Cardiac septum (tissue), 1 donor: ENCODE data around the gene RABGEF1. TPM values are rescaled to one million over a fixed set of nuclear protein-coding genes. Genes with fewer than 3 reads are reported as not detected.
"Not testable (repeated sequence)": the region's sequence is repeated elsewhere in the genome, so short reads cannot be mapped to it uniquely, and the experiment has no call there.

Source experiments
- DNase-seq: peaks from one replicate; pipeline ENCODE4 v3.0.0-alpha.2; 2020; ENCODE audit warnings: low spot score
- intact Hi-C: fragments of 100-400 bp; cut with DNase I; formaldehyde crosslinking; loops from one replicate; pipeline ENCODE4 v1.14.0; 2022
- total RNA-seq: library from RNA; stranded (reverse); fragmentation: NEBNext Ultra II Directional; extraction: Animal tissue kit (Norgen Biotek cat#: 25700); gene quantifications from one replicate; pipeline ENCODE4 v1.2.1, GENCODE V29; 2021
- donor health status: DM: no; HTN: no; CAD: no.

The RABGEF1 gene
- total RNA-seq, 1 donor from 2014 or later: 19.1 TPM

DNA sequence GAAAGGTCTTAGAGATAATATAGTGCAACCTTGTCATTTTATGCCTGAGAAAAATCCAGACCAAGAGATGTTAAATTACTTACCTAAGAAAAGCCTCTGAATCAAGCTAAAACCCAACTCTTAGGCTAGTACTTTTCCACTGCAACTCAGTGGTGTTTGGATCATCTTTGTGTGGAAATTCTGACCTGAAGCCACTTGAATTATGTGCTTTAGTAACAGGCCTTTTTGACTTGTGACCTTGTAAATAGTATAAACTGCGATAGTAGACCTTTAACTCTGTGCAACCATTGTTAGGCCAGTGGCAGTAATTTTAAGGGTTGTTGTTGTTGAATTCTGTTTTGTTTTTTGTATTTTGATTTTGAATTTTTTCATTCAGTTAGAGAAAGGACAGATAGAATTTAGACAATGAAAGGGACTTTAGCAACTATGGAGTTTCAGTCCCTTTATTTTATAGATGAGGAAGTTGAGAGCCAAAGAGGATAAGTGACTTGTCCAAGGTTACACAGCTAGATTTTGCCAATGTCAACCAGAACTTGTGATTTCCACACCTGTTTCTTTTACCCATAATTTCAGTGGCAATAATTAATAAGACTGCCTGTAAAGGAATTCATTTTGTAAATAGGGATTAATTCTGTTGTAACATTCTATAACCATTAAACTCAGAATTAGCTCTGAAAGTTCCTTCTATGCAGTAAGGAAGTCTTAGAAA, 43.5 kb downstream of the RABGEF1 start:
- intact Hi-C loops, DNase-seq: not testable (repeated sequence)

DNA sequence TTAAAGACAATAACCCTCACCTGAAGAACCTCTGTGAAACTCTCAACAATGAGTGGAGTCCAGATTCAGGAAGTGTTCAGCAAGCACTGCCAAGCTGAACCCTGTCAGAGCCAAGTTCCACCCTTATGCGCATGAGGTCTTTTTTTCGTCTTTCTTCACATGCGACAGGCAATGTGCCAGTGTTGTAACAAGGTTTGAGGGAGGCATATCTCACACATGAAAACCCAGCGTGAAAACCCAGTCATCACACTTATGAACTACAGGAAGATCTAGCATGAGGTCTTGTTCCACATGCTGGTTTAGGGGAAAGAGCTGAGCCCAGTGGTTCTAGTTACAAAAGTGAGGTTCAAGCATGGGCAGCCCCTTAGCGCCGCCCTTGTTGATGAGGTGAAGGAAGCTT, 49.7 kb downstream of the RABGEF1 start:
- no peak for DNase-seq
- intact Hi-C loops: no loop called here

GRCh38 chr7:66790725-66791124, 50.2 kb downstream of the RABGEF1 start:
- intact Hi-C loops: no loop called here
- no peak for DNase-seq

DNA sequence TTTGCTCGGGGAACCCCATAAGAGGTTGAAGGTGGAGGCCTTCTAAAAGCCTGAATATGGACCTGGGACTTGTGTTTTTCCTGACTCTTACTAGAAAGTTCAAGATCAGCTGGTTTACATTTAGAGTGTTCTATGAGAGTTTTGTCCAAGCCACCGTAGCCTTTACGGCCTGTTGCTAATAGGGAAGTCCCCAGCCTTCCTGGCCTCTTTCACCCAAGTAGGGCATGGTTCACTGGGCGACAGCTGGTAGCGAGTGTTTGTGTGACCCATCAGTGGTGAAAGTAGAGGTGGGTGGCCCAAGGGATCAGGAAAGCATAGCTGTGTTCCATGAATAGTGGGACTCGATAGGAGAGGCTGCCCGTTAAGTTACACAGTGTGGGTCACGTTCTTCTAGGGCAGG, 60.1 kb downstream of the RABGEF1 start:
- intact Hi-C loops: no loop called here
- no peak for DNase-seq

GRCh38 chr7:66804001-66804400, 63.5 kb downstream of the RABGEF1 start:
- intact Hi-C loops: no loop called here
- no peak for DNase-seq

DNA sequence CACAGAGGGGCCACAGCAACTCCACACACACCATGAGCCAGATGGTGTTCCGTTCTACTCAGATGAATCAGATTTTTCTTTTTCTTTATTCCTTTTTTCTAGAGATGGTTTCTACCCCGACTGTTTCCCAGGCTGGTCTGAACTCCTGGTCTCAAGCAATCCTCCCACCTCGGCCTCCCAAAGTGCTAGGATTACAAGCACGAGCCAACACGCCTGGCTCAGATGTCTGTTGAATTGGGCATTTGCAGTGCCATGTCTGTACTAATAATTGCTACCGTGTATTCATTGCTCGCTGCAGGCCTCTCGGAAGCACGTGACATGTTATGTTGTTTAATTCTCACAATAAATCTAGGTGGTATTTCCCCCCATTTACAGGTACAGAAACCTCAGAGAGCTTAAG, 67.2 kb downstream of the RABGEF1 start:
- peak; percentile 22 for DNase-seq
- intact Hi-C loops: no loop called here

GRCh38 chr7:66810716-66811115, 70.2 kb downstream of the RABGEF1 start:
- no peak for DNase-seq
- intact Hi-C loops: no loop called here

DNA sequence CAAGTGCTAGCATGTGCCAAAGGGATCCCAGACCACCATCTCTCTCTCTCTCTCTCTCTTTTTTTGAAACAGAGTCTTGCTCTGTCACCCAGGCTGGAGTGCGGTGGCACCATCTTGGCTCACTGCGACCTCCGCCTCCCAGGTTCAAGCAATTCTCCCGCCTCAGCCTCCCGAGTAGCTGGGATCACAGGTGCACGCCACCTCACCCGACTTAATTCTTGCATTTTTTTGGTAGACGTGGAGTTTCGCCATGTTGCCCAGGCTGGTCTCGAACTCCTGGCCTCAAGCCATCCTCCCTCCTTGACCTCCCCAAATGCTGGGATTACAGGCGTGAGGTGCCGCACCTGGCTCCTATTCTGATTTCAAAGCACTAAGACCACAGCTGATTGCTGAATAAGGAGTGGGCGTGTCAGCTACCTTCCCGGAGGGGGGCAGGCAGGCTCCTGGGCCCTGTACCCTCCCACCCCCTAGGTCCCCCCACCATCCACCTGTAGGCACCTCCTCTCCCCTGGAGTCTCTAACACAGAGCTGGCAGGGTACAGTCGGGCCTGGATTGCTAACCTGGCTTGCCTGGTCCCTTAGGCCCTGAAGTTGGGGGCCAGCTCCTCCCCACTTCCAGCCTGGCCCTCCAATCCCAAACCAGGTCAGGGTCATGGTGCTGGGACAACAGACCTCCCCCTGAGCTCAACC, 74.8 kb downstream of the RABGEF1 start:
- peak; percentile 41 for DNase-seq
- intact Hi-C loops: not testable (repeated sequence)

DNA sequence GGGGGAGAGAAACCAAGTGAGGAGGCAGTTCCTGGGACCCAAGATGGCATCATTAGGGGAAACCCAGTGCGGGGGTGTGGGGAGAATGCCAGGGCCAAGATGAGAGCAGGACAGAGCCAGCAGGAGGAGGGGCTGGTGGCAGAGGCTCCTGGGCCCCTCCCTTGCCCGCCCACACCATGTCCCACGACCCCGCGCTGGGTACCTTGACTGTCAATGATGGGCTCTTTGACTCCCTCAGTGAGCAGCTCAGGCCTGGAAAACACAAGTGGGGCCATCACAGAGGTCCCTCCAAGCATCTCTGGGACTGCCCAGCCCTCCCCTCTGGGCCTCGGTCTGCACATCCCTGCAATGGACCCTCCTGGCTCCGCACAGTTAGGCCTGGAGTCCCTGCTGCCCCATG, 75.4 kb downstream of the RABGEF1 start:
- intact Hi-C loops: no loop called here
- DNase-seq: peak; percentile 49

GRCh38 chr7:66816658-66817057, 76.1 kb downstream of the RABGEF1 start:
- DNase-seq: peak; percentile 6
- intact Hi-C loops: not testable (repeated sequence)

- intact Hi-C loops: not testable (repeated sequence)
- DNase-seq: peak; percentile 38
These were observed 76.8 kb downstream of the RABGEF1 start for GRCh38 chr7:66817208-66817795.

- intact Hi-C loops: not testable (repeated sequence)
- DNase-seq: peak; percentile 26
These were observed 77.4 kb downstream of the RABGEF1 start for GRCh38 chr7:66817956-66818355.

DNA sequence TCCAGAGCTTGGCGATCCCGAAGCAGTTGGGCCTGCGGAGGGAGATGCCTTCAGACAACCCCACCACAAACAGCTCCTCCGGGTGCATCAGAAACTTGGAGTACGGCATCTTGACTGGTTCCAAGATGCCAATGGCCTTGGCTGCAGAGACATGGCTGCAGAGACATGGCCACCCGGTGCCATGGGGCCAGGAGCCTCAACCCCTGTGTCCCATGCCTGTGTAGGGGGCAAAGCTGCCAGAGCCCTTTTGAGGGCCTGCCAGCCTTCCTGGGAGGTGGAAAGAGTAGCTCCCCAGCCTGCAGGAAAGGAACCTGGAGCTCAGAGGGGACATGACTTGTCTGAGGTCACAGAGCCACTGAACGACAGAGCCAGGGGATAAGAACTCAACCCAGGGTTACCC, 83.5 kb downstream of the RABGEF1 start:
- intact Hi-C loops: no loop called here
- DNase-seq: no peak

DNA sequence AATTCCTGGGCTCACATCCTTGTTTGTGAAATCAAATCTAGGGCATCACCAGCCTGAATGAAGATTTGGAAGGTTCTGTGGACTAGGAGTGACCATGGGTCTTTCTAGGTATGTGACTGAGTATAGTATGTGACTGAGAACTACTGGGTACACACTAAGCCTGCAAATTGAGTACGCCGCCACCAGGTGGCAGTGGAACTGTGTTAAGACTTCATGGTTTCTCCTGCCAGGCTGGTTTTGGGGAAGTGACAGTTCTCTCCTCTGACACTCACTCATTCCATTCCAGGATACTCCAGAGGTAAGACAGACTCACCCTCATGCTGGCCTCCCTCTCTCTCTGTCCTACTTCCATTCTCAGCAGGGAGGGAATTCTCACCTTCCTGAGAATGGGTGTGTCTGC, 85.0 kb downstream of the RABGEF1 start:
- DNase-seq, intact Hi-C loops: not testable (repeated sequence)

DNA sequence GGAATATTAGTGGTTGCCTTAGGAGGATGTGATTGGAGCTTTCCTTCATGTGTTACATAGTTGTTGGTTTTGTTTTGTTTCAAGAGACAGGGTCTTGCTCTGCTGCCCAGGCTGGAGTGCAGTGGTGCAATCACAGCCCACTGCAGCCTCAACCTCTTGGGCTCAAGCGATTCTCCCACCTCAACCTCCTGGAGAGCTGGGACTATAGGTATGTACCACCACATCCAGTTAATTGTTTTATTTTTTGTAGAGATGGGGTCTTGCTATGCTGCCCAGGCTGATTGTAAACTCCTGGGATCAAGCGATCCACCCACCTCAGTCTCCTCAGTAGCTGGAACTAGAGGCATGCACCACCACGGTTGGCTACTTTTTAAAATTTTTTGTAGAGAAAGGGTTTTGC, 86.1 kb downstream of the RABGEF1 start:
- intact Hi-C loops: no loop called here
- no peak for DNase-seq

DNA sequence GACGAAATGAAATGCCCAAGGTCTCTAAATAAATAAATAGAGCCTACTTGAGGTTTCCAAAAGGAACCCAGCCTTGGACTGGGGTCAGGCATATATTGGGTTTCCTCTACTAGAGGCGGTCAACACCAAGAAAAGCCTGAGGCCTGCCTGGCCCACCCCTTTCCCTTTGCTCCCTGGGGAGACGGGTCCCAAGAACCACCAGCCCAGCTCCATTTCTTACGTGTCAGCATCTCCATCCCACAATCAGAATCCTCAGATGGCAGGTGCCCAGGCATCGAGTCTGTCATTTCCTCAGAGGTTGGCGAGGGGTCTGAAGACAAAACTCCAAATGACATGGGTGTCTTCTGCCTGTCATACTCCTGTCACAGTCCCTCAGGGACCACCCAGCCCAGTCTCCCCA, 90.4 kb downstream of the RABGEF1 start:
- DNase-seq, intact Hi-C loops: not testable (repeated sequence)

- intact Hi-C loops: no loop called here
- DNase-seq: no peak
These were observed 92.2 kb downstream of the RABGEF1 start for GRCh38 chr7:66832531-66833351.

GRCh38 chr7:66837007-66837406, 96.5 kb downstream of the RABGEF1 start:
- intact Hi-C loops: no loop called here
- DNase-seq: no peak

DNA sequence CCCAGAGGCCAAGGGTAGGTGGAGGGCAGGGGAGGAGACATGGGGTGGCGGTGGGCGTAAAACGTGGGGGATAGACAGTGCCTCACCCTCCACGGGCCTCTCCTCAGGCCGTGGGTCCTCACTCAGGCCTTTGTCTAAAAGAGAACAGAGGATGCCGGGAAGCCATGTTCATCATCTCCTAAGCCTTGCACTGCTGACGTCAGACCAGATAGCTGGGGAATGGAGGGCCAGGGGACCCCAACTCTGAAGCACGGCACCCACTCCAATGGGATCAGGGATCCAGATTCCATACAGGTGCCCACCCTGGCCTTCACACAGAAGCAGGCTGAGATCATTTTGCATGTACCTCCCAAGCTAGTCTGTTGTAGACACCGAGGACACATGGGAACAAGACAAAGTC, 97.1 kb downstream of the RABGEF1 start:
- intact Hi-C loops: no loop called here

GRCh38 chr7:66839814-66840213, 99.3 kb downstream of the RABGEF1 start:
- intact Hi-C loops: loop anchor here (5.0 kb wide), 1 partner anchor 82 kb away; the partner anchor contains the start of gene TMEM248
- no peak for DNase-seq

More for the DNA sequence above, 97.1 kb downstream of the RABGEF1 start:
- DNase-seq: no peak
